Neural progenitor cell (in vitro differentiated cells): ENCODE measurements around the gene ZNF689.

Source experiments
- EZH2 ChIP-seq: fragments of 200-600 bp; sonication (generic); IDR thresholded peaks from 2 replicates; pipeline ENCODE4 v1.6.1; 2017; ENCODE audit warnings: antibody characterized with exemption, mild to moderate bottlenecking, moderate library complexity
- EZH2phosphoT487 ChIP-seq: fragments of 200-600 bp; sonication (generic); IDR thresholded peaks from 2 replicates; pipeline ENCODE4 v1.6.1; 2017; ENCODE audit warnings: antibody characterized with exemption
- TF ChIP-seq, protein P1 (sequence below): fragments of 200-600 bp; sonication (generic); IDR thresholded peaks from 2 replicates; pipeline ENCODE4 v1.5.1; 2017; ENCODE audit warnings: antibody characterized with exemption, mild to moderate bottlenecking

DNA sequence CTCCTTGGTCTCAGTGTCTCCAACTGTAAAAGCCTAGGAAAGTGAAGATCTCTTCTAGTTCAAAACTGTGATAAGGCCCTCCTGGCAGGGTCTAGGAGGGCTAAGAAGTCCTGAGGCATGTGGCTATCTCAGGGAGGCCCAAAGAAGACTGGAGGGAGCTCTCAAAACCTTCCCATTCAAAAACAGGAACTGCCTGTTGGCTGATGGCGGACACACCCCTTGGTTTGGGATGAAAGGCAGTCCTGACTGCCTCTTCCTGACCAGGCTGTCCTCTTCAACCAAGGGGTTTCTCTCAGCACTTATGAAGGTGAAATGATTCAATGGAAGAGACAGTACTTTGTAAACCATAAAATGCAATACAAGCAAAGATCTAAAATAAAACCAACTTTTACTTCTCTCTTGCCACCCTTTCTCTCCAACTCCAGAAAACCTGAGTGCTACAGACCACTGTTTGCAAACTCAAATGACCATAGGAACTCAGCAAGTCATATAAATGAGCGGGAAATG, 56.7 kb downstream of the ZNF689 start:
- TF ChIP-seq, protein P1, sequence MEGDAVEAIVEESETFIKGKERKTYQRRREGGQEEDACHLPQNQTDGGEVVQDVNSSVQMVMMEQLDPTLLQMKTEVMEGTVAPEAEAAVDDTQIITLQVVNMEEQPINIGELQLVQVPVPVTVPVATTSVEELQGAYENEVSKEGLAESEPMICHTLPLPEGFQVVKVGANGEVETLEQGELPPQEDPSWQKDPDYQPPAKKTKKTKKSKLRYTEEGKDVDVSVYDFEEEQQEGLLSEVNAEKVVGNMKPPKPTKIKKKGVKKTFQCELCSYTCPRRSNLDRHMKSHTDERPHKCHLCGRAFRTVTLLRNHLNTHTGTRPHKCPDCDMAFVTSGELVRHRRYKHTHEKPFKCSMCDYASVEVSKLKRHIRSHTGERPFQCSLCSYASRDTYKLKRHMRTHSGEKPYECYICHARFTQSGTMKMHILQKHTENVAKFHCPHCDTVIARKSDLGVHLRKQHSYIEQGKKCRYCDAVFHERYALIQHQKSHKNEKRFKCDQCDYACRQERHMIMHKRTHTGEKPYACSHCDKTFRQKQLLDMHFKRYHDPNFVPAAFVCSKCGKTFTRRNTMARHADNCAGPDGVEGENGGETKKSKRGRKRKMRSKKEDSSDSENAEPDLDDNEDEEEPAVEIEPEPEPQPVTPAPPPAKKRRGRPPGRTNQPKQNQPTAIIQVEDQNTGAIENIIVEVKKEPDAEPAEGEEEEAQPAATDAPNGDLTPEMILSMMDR = no peak
- TF ChIP-seq EZH2 (no peak), EZH2phosphoT487 (no peak)
